ENCODE data around the gene IRX2.

IRX2 gene
- total RNA-seq, result 0 reads per million in 2 donors

GRCh38 chr5:2751592-2752021 lies at the start of gene IRX2:
Gene IRX2 (minus strand): TSS chr5:2751677. CDS start chr5:2751413, 264 bp downstream.
- DNase-seq, result no peak

- no peak for DNase-seq
Measured at GRCh38 chr5:2800035-2800434, 48.6 kb upstream of the IRX2 start.

GRCh38 chr5:2797981-2798380 lies 46.5 kb upstream of the IRX2 start:
- no peak for DNase-seq

GRCh38 chr5:2797160-2797559 lies 45.7 kb upstream of the IRX2 start:
- DNase-seq, result no peak

GRCh38 chr5:2783223-2783622 lies 31.7 kb upstream of the IRX2 start:
- no peak for DNase-seq

- no peak for DNase-seq
Measured at GRCh38 chr5:2782658-2783057, 31.2 kb upstream of the IRX2 start.

- no peak for DNase-seq
Measured at GRCh38 chr5:2780421-2781171, 29.1 kb upstream of the IRX2 start.

- no peak for DNase-seq
Measured at GRCh38 chr5:2779459-2779858, 28.0 kb upstream of the IRX2 start.

GRCh38 chr5:2776337-2777302 lies 25.1 kb upstream of the IRX2 start:
- no peak for DNase-seq

- DNase-seq, result no peak
Measured at GRCh38 chr5:2773327-2773726, 21.9 kb upstream of the IRX2 start.

GRCh38 chr5:2767089-2767488 lies 15.6 kb upstream of the IRX2 start:
- no peak for DNase-seq

GRCh38 chr5:2764581-2764980 lies 13.1 kb upstream of the IRX2 start:
- DNase-seq, result no peak

- DNase-seq, result no peak
Measured at GRCh38 chr5:2763533-2763794, 12.0 kb upstream of the IRX2 start.

GRCh38 chr5:2762744-2763532 lies 11.5 kb upstream of the IRX2 start:
- DNase-seq, result no peak

- DNase-seq, result no peak
Measured at GRCh38 chr5:2761921-2762488, 10.5 kb upstream of the IRX2 start.

GRCh38 chr5:2759696-2760461 lies 8.4 kb upstream of the IRX2 start:
- DNase-seq, result no peak

- no peak for DNase-seq
Measured at GRCh38 chr5:2759091-2759490, 7.6 kb upstream of the IRX2 start.

GRCh38 chr5:2758632-2759031 lies 7.2 kb upstream of the IRX2 start:
- no peak for DNase-seq

- DNase-seq, result no peak
Measured at GRCh38 chr5:2757563-2758351, 6.3 kb upstream of the IRX2 start.

- DNase-seq, result no peak
Measured at GRCh38 chr5:2756211-2757152, 5.0 kb upstream of the IRX2 start.
